H1 (cell line): ENCODE data around the gene FRMD4A. TPM values are rescaled to one million over a fixed set of nuclear protein-coding genes. Genes with fewer than 3 reads are reported as not detected.

ENCODE experiments used
- CTCF ChIA-PET: fragments of 300-600 bp; sonication (Branson Sonifier 250); formaldehyde crosslinking; loops from one replicate; lab custom pipeline; 2021; ENCODE audit not compliant: partially characterized antibody; lab: Charles Lee
- POLR2A ChIA-PET: fragments of 300-600 bp; sonication (Branson Sonifier 250); formaldehyde crosslinking; loops from one replicate; lab custom pipeline; 2021; ENCODE audit warnings: inconsistent platforms; ENCODE audit not compliant: partially characterized antibody; lab: Charles Lee
- DNase-seq, 2 experiments: peaks; one replicate each; pipeline versions ENCODE4 v3.0.0 to v3.0.0-alpha.2; 2010 to 2022; ENCODE audit warnings: low spot score in 2 of 2, low read depth in 1 of 2, mixed read lengths in 1 of 2
- FAIRE-seq: peaks from 2 replicates; lab custom pipeline; 2011; peaks lifted over from hg19 to GRCh38; lab: Jason Lieb, UNC
- H2AFZ ChIP-seq: 2 replicates; pipeline ENCODE4 v1.8.1; 2012; ENCODE audit warnings: low read length, inconsistent platforms
- H2AK5ac ChIP-seq: 2 replicates; pipeline ENCODE4 v1.6.1; 2013; ENCODE audit warnings: low read depth, low read length
- H2BK120ac ChIP-seq: replicated peaks from 2 replicates; pipeline ENCODE3; 2013; ENCODE audit warnings: low read depth, low read length, inconsistent platforms
- H2BK12ac ChIP-seq: 2 replicates; pipeline ENCODE4 v1.6.1; 2013; ENCODE audit warnings: low read depth, low read length
- H2BK15ac ChIP-seq: 2 replicates; pipeline ENCODE4 v1.6.1; 2013; ENCODE audit warnings: low read length
- H2BK20ac ChIP-seq: 2 replicates; pipeline ENCODE4 v1.6.1; 2013; ENCODE audit warnings: low read length
- H2BK5ac ChIP-seq: 2 replicates; pipeline ENCODE4 v1.6.1; 2013; ENCODE audit warnings: low read depth, low read length
- H3K14ac ChIP-seq: 2 replicates; pipeline ENCODE4 v1.6.1; 2013; ENCODE audit warnings: inconsistent platforms; ENCODE audit not compliant: insufficient read length
- H3K18ac ChIP-seq: 2 replicates; pipeline ENCODE4 v1.6.1; 2013; ENCODE audit warnings: low read length; ENCODE audit errors: extremely low read depth
- H3K23ac ChIP-seq: 2 replicates; pipeline ENCODE4 v1.6.1; 2013; ENCODE audit warnings: inconsistent platforms; ENCODE audit not compliant: insufficient read length
- H3K23me2 ChIP-seq: 2 replicates; pipeline ENCODE4 v1.6.1; 2013; ENCODE audit warnings: low read depth, low read length
- H3K27ac ChIP-seq: 2 replicates; pipeline ENCODE4 v1.6.1; 2011; ENCODE audit warnings: low read depth, low read length, inconsistent platforms
- H3K27me3 ChIP-seq, 4 experiments: replicated peaks in 1 of 4; 1 replicate in 1 of 4; 2 replicates in 3 of 4; pipeline versions ENCODE4 v1.6.1 to v1.8.1; 2011 to 2013; ENCODE audit warnings: low read length in 3 of 4, mild to moderate bottlenecking in 3 of 4, inconsistent platforms in 2 of 4, mixed read lengths in 2 of 4, moderate library complexity in 1 of 4; ENCODE audit not compliant: control insufficient read depth in 3 of 4, insufficient read depth in 3 of 4; ENCODE audit errors: extremely low read depth in 1 of 4
- H3K36me3 ChIP-seq, 4 experiments: 2 replicates each; pipeline versions ENCODE4 v1.6.1 to v1.8.1; 2011 to 2013; ENCODE audit warnings: mild to moderate bottlenecking in 4 of 4, low read length in 3 of 4, moderate library complexity in 2 of 4, control low read depth in 1 of 4, inconsistent platforms in 1 of 4; ENCODE audit not compliant: insufficient read depth in 4 of 4, control insufficient read depth in 2 of 4
- H3K4ac ChIP-seq: replicated peaks from 2 replicates; pipeline ENCODE3; 2013; ENCODE audit warnings: low read length, low read depth, mixed read lengths, inconsistent platforms; ENCODE audit not compliant: insufficient read length
- H3K4me1 ChIP-seq, 4 experiments: replicated peaks in 1 of 4; 1 replicate in 1 of 4; 2 replicates in 3 of 4; pipeline versions ENCODE4 v1.6.1 to v1.8.1; 2011 to 2013; ENCODE audit warnings: low read length in 3 of 4, inconsistent platforms in 2 of 4, mixed read lengths in 1 of 4; ENCODE audit not compliant: insufficient read depth in 4 of 4, control insufficient read depth in 3 of 4
- H3K4me2 ChIP-seq, 2 experiments: 2 replicates each; pipeline versions ENCODE4 v1.6.1 to v1.8.1; 2011 to 2013; ENCODE audit warnings: low read depth in 2 of 2, low read length in 2 of 2, control low read depth in 1 of 2, inconsistent platforms in 1 of 2, mild to moderate bottlenecking in 1 of 2; ENCODE audit not compliant: insufficient read depth in 1 of 2
- H3K4me3 ChIP-seq, 4 experiments: fragments of 200-600, 300-600 bp in 1 of 4; sonication (generic), shearing (Covaris generic), sonication (Bioruptor Twin) in 1 of 4; 2 replicates each; pipeline versions ENCODE4 v1.5.1 to v1.8.1; 2011 to 2016; ENCODE audit warnings: low read length in 4 of 4, low read depth in 3 of 4, control low read depth in 2 of 4, inconsistent platforms in 2 of 4, mild to moderate bottlenecking in 2 of 4, mixed read lengths in 1 of 4, moderate library complexity in 1 of 4; ENCODE audit not compliant: insufficient read depth in 2 of 4; ENCODE audit errors: extremely low read depth in 1 of 4
- H3K56ac ChIP-seq: replicated peaks from 2 replicates; pipeline ENCODE3; 2013; ENCODE audit warnings: low read depth, mild to moderate bottlenecking, mixed read lengths, low read length, inconsistent platforms; ENCODE audit not compliant: insufficient read length
- H3K79me1 ChIP-seq: 2 replicates; pipeline ENCODE4 v1.6.1; 2013; ENCODE audit warnings: low read depth, low read length, control low read depth
- H3K79me2 ChIP-seq, 2 experiments: 2 replicates each; pipeline versions ENCODE4 v1.6.1 to v1.8.1; 2012 to 2013; ENCODE audit warnings: low read length in 2 of 2, mild to moderate bottlenecking in 2 of 2, inconsistent platforms in 1 of 2; ENCODE audit not compliant: insufficient read depth in 2 of 2, control insufficient read depth in 1 of 2
- H3K9ac ChIP-seq, 4 experiments: replicated peaks in 1 of 4; 1 replicate in 1 of 4; 2 replicates in 3 of 4; pipeline versions ENCODE4 v1.6.1 to v1.8.1; 2011 to 2013; ENCODE audit warnings: low read depth in 3 of 4, low read length in 3 of 4, control low read depth in 2 of 4, mild to moderate bottlenecking in 2 of 4, moderate library complexity in 2 of 4, inconsistent platforms in 1 of 4; ENCODE audit errors: extremely low read depth in 1 of 4
- H3K9me3 ChIP-seq, 2 experiments: 2 replicates each; pipeline versions ENCODE4 v1.6.1 to v1.8.1; 2012 to 2013; ENCODE audit warnings: mild to moderate bottlenecking in 2 of 2, moderate library complexity in 2 of 2, control low read depth in 1 of 2, inconsistent platforms in 1 of 2, low read depth in 1 of 2, low read length in 1 of 2, mixed read lengths in 1 of 2; ENCODE audit not compliant: insufficient read depth in 2 of 2
- H4K20me1 ChIP-seq, 2 experiments: replicated peaks in 1 of 2; 2 replicates each; pipeline versions ENCODE3 to v1.8.1; 2011 to 2013; ENCODE audit warnings: inconsistent platforms in 2 of 2, low read length in 2 of 2, mild to moderate bottlenecking in 1 of 2; ENCODE audit not compliant: insufficient read depth in 2 of 2, control insufficient read depth in 1 of 2
- H4K5ac ChIP-seq: 2 replicates; pipeline ENCODE4 v1.6.1; 2013; ENCODE audit warnings: low read length, low read depth, mixed read lengths, inconsistent platforms; ENCODE audit not compliant: insufficient read length
- H4K8ac ChIP-seq: 2 replicates; pipeline ENCODE4 v1.8.0; 2013; ENCODE audit warnings: mild to moderate bottlenecking, moderate library complexity, low read length, inconsistent platforms; ENCODE audit not compliant: insufficient read depth; ENCODE audit errors: extremely low read depth
- H4K91ac ChIP-seq: replicated peaks from 2 replicates; pipeline ENCODE3; 2013; ENCODE audit warnings: low read length, mixed read lengths, inconsistent platforms; ENCODE audit not compliant: insufficient read length
- GABPA ChIP-seq: IDR thresholded peaks from 2 replicates; pipeline ENCODE4 v1.6.1; 2011; ENCODE audit warnings: mild to moderate bottlenecking, low read length, moderate library complexity, borderline replicate concordance; ENCODE audit not compliant: insufficient read depth
- RNF2 ChIP-seq: fragments of 200-900, 300-1000 bp; sonication (generic); IDR thresholded peaks from 2 replicates; pipeline ENCODE4 v1.7.1; 2016; ENCODE audit warnings: borderline replicate concordance, low read depth, mild to moderate bottlenecking, antibody characterized with exemption, low read length; ENCODE audit not compliant: poor library complexity, severe bottlenecking; ENCODE audit errors: missing control alignments
- SRF ChIP-seq: IDR thresholded peaks from 2 replicates; pipeline ENCODE4 v1.6.1; 2011; ENCODE audit warnings: mild to moderate bottlenecking, low read depth, low read length, moderate library complexity
- WGBS, 2 experiments: shearing (Covaris generic) in 1 of 2; methylation state at CpG; one replicate each; pipeline versions ENCODE4 v1.1.6 to v1.1.7; 2013 to 2015; ENCODE audit warnings: low lambda C conversion rate in 2 of 2, mixed read lengths in 2 of 2, inconsistent platforms in 1 of 2, low coverage in 1 of 2, missing lambda C conversion rate in 1 of 2; ENCODE audit not compliant: insufficient replicate concordance in 2 of 2, insufficient coverage in 1 of 2, insufficient read length in 1 of 2; ENCODE audit errors: extremely low coverage in 1 of 2, missing lambda C conversion rate in 1 of 2; 5-methylcytosine and 5-hydroxymethylcytosine counted together
- polyA plus RNA-seq, 7 experiments: library from polyadenylated mRNA; depleted of rRNA in 3 of 7; stranded (reverse) in 5 of 7; unstranded in 2 of 7; fragments of >200 nt in 5 of 7; fragments of 200-250 nt in 2 of 7; gene quantifications; 1 replicate in 5 of 7; 2 replicates in 1 of 7; 4 replicates in 1 of 7; pipeline versions ENCODE4 v1.2.1 to v1.2.3, GENCODE V29; 2011 to 2013; ENCODE audit warnings: missing spikeins in 2 of 7, mixed read lengths in 2 of 7
- total RNA-seq: library from RNA; stranded (reverse); fragmentation: NEBNext Ultra II Directional; extraction: Animal tissue kit (Norgen Biotek cat#: 25700); gene quantifications from 2 replicates; pipeline ENCODE4 v1.2.1, GENCODE V29; 2021

Gene FRMD4A
- total and polyA plus RNA-seq, 2 of the 8 experiments (the other 6 are each of a cell fraction or from before 2014, with no cell fraction given): 38.6 to 39.6 TPM

DNA sequence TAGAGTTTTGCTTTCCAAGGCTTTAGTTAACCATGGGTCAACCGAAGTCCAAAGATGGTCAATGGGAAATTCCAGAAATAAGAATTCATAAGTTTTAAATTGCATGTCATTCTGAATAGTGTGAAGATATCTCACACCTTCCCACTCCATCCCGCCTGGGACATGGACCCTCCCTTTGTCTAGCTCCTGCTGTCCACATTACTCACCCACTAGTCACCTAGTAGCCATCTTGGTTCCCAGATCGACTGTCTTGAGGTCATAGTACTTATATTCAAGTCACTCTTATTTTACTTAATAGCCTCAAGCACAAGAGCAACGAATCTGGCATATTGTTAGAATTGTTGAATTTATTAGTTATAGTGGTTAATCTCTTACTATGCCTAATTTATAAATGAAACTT, 377.4 kb downstream of the FRMD4A start:
- H3K27ac ChIP-seq: no peak overlapping the region
- no peaks in the 10 kb centered on the region for H3K9me3 ChIP-seq
- no peaks in the 10 kb centered on the region for H3K36me3 ChIP-seq
- DNase-seq: no peak
- no peak overlapping the region for H3K14ac ChIP-seq
- no peak overlapping the region for H2BK12ac ChIP-seq
- H3K56ac ChIP-seq: no peak overlapping the region
- no peak overlapping the region for H3K4ac ChIP-seq
- H3K23ac ChIP-seq: no peak overlapping the region
- no peak overlapping the region for H2AK5ac ChIP-seq
- H3K4me2 ChIP-seq: no peak overlapping the region
- peaks cover 0 to 2% (median under 1%) of the 10 kb centered on the region in 4 experiments; a peak in 2 of 7 replicates for H3K4me1 ChIP-seq
- H2BK20ac ChIP-seq: no peak overlapping the region
- H4K8ac ChIP-seq: no peak overlapping the region
- H2AFZ ChIP-seq: no peak overlapping the region
- ChIA-PET CTCF (interaction anchor here (1.2 kb wide), 1 partner anchor 107 kb away, joined by 3 read pairs; no protein-coding TSS in a partner anchor), POLR2A (no interaction called here)
- no peak overlapping the region for H4K91ac ChIP-seq
- no peak overlapping the region for H2BK120ac ChIP-seq
- H2BK5ac ChIP-seq: no peak overlapping the region
- FAIRE-seq: no peak
- no peak overlapping the region for H2BK15ac ChIP-seq
- 0 out of 2 replicates have a peak, but pooled peaks cover 3% of the 10 kb centered on the region for H3K23me2 ChIP-seq
- H3K79me1 ChIP-seq: no peaks in the 10 kb centered on the region
- H4K20me1 ChIP-seq: no peaks in the 10 kb centered on the region
- no peak overlapping the region for H4K5ac ChIP-seq
- H3K18ac ChIP-seq: no peak overlapping the region
- H3K79me2 ChIP-seq: no peaks in the 10 kb centered on the region
- no peaks in the 10 kb centered on the region for H3K27me3 ChIP-seq
- no peak overlapping the region for H3K9ac ChIP-seq
- 86% methylated on average over 4 of the region's 4 CpGs; no CpG with 5 or more reads in 1 of the 2 experiments for WGBS, 2 experiments
- TF ChIP-seq RNF2: no peak
- TF ChIP-seq SRF: no peak
- TF ChIP-seq GABPA: no peak
- TF ChIP-seq, all 59 proteins: peak for 0
- no peak overlapping the region for H3K4me3 ChIP-seq
